ENCODE measurements around the gene WIPF1.
A peak's percentile ranks its signal among the peaks of the same experiment; 100 is the strongest.

The WIPF1 gene

GRCh38 chr2:174595116-174595809, 2.3 kb downstream of the WIPF1 start:
- no peak for DNase-seq (ENCODE audit: low spot score)

- DNase-seq (ENCODE audit: low spot score): no peak
Observed at GRCh38 chr2:174594456-174594855, 3.1 kb downstream of the WIPF1 start.

GRCh38 chr2:174593574-174594203, 3.9 kb downstream of the WIPF1 start:
- DNase-seq (ENCODE audit: low spot score): no peak

GRCh38 chr2:174593041-174593440, 4.6 kb downstream of the WIPF1 start:
- DNase-seq (ENCODE audit: low spot score): no peak

- DNase-seq (ENCODE audit: low spot score): no peak
Observed at GRCh38 chr2:174591740-174592139, 5.9 kb downstream of the WIPF1 start.

- DNase-seq (ENCODE audit: low spot score): no peak
Observed at GRCh38 chr2:174590928-174591648, 6.5 kb downstream of the WIPF1 start.

- DNase-seq (ENCODE audit: low spot score): no peak
Observed at GRCh38 chr2:174590346-174590745, 7.3 kb downstream of the WIPF1 start.

- DNase-seq (ENCODE audit: low spot score): no peak
Observed at GRCh38 chr2:174589334-174589733, 8.3 kb downstream of the WIPF1 start.

GRCh38 chr2:174588463-174588862, 9.1 kb downstream of the WIPF1 start:
- no peak for DNase-seq (ENCODE audit: low spot score)

- DNase-seq (ENCODE audit: low spot score): no peak
Observed at GRCh38 chr2:174587579-174587978, 10.0 kb downstream of the WIPF1 start.

GRCh38 chr2:174586418-174587295, 10.9 kb downstream of the WIPF1 start:
- no peak for DNase-seq (ENCODE audit: low spot score)

GRCh38 chr2:174585657-174586252, 11.8 kb downstream of the WIPF1 start:
- DNase-seq (ENCODE audit: low spot score): no peak

GRCh38 chr2:174585146-174585545, 12.5 kb downstream of the WIPF1 start:
- DNase-seq (ENCODE audit: low spot score): no peak

- no peak for DNase-seq (ENCODE audit: low spot score)
Observed at GRCh38 chr2:174581491-174581890, 16.1 kb downstream of the WIPF1 start.

GRCh38 chr2:174580951-174581350, 16.7 kb downstream of the WIPF1 start:
- DNase-seq (ENCODE audit: low spot score): peak; percentile 82

GRCh38 chr2:174577967-174578589, 19.5 kb downstream of the WIPF1 start:
- DNase-seq (ENCODE audit: low spot score): peak; percentile 84

GRCh38 chr2:174575124-174575776, 22.4 kb downstream of the WIPF1 start:
- peak; percentile 79 for DNase-seq (ENCODE audit: low spot score)

GRCh38 chr2:174574657-174575056, 22.9 kb downstream of the WIPF1 start:
- DNase-seq (ENCODE audit: low spot score): no peak

GRCh38 chr2:174573621-174574081, 24.0 kb downstream of the WIPF1 start:
- DNase-seq (ENCODE audit: low spot score): no peak

GRCh38 chr2:174572556-174572955, 25.0 kb downstream of the WIPF1 start:
- no peak for DNase-seq (ENCODE audit: low spot score)

All from globus pallidus (tissue), 1 donor.